B cell (primary cell): Measurements from ENCODE around the gene DCDC2C. TPM values are rescaled to one million over a fixed set of nuclear protein-coding genes. Genes with fewer than 3 reads are reported as not detected.

Experiments
- ATAC-seq: fragments of 200-7000 bp; cut with Tn5 transposase; one replicate; pipeline ENCODE4 v1.10.0; 2021; ENCODE audit warnings: low read depth, mild to moderate bottlenecking, moderate number of reproducible peaks, moderate library complexity
- CTCF ChIA-PET: fragments of 350-600 bp; sonication (Branson Sonifier 250); formaldehyde crosslinking; loops from one replicate; lab custom pipeline; 2021; ENCODE audit warnings: antibody characterized with exemption, inconsistent platforms; lab: Charles Lee
- POLR2A ChIA-PET: fragments of 350-600 bp; sonication (Branson Sonifier 250); formaldehyde crosslinking; loops from one replicate; lab custom pipeline; 2021; ENCODE audit warnings: antibody characterized with exemption; lab: Charles Lee
- DNase-seq: peaks from one replicate; pipeline ENCODE4 v3.0.0; 2013
- H2AFZ ChIP-seq: 2 replicates; pipeline ENCODE4 v1.6.1; 2012; ENCODE audit warnings: mild to moderate bottlenecking, low read depth, low read length; ENCODE audit not compliant: insufficient read depth, poor library complexity, severe bottlenecking
- H3K27ac ChIP-seq, 2 donors: 1 replicate in 1 of 2; 2 replicates in 1 of 2; pipeline ENCODE4 v1.5.1; 2012 to 2013; ENCODE audit warnings: low read length in 2 of 2, mild to moderate bottlenecking in 2 of 2, moderate library complexity in 1 of 2
- H3K27me3 ChIP-seq, 4 experiments: fragments of 200-600 bp in 1 of 4; sonication (generic) in 1 of 4; replicated peaks in 1 of 4; 1 replicate in 2 of 4; 2 replicates in 2 of 4; pipeline versions ENCODE4 v1.6.1 to v1.7.0; 2013 to 2016; ENCODE audit warnings: low read length in 3 of 4, mild to moderate bottlenecking in 2 of 4, mixed read lengths in 1 of 4, moderate library complexity in 1 of 4; ENCODE audit not compliant: insufficient read depth in 4 of 4, control insufficient read depth in 3 of 4; ENCODE audit errors: control extremely low read depth in 1 of 4
- H3K36me3 ChIP-seq, 2 experiments: replicated peaks in 1 of 2; 1 replicate in 1 of 2; 2 replicates in 1 of 2; pipeline versions ENCODE4 v1.6.1 to v1.7.1; 2013; ENCODE audit warnings: low read length in 1 of 2; ENCODE audit not compliant: insufficient read depth in 2 of 2, control insufficient read depth in 1 of 2; ENCODE audit errors: control extremely low read depth in 1 of 2, extremely low read depth in 1 of 2
- H3K4me1 ChIP-seq, 2 donors: fragments of 200-600 bp in 1 of 2; sonication (generic) in 1 of 2; 1 replicate in 1 of 2; 2 replicates in 1 of 2; pipeline versions ENCODE4 v1.5.1 to v1.6.1; 2013 to 2017; ENCODE audit warnings: low read length in 2 of 2; ENCODE audit not compliant: control insufficient read depth in 2 of 2, insufficient read depth in 2 of 2
- H3K4me2 ChIP-seq: replicated peaks from 2 replicates; pipeline ENCODE3; 2012; ENCODE audit warnings: mild to moderate bottlenecking, low read depth, low read length; ENCODE audit not compliant: poor library complexity, severe bottlenecking
- H3K4me3 ChIP-seq, 5 experiments: fragments of 200-600 bp in 1 of 5; sonication (generic) in 1 of 5; 1 replicate in 3 of 5; 2 replicates in 2 of 5; pipeline versions ENCODE4 v1.5.1 to v1.7.0; 2011 to 2016; ENCODE audit warnings: low read length in 4 of 5, mild to moderate bottlenecking in 4 of 5, low read depth in 2 of 5, control low read depth in 1 of 5, moderate library complexity in 1 of 5; ENCODE audit not compliant: insufficient read depth in 1 of 5; ENCODE audit errors: control extremely low read depth in 1 of 5, extremely low read depth in 1 of 5
- H3K79me2 ChIP-seq: fragments of 200-600 bp; sonication (generic); one replicate; pipeline ENCODE4 v1.6.0; 2016; ENCODE audit warnings: low read length; ENCODE audit not compliant: control insufficient read depth, insufficient read depth
- H3K9ac ChIP-seq: fragments of 200-600 bp; sonication (generic); 2 replicates; pipeline ENCODE4 v1.6.1; 2017; ENCODE audit warnings: mild to moderate bottlenecking, low read length, moderate library complexity
- H3K9me3 ChIP-seq, 3 donors: one replicate each; pipeline versions ENCODE4 v1.6.1 to v1.7.1; 2013; ENCODE audit warnings: low read length in 2 of 3; ENCODE audit not compliant: control insufficient read depth in 2 of 3, insufficient read depth in 1 of 3; ENCODE audit errors: control extremely low read depth in 1 of 3
- H4K20me1 ChIP-seq: 2 replicates; pipeline ENCODE4 v1.6.0; 2012; ENCODE audit warnings: mild to moderate bottlenecking, low read length; ENCODE audit not compliant: insufficient read depth, control insufficient read depth, poor library complexity, severe bottlenecking
- H3K27ac Mint-ChIP-seq: one replicate; pipeline ENCODE4 v1.8.0; 2021; ENCODE audit warnings: mixed read lengths
- H3K27me3 Mint-ChIP-seq: one replicate; pipeline ENCODE4 v1.8.0; 2021; ENCODE audit warnings: mixed read lengths
- H3K4me1 Mint-ChIP-seq: one replicate; pipeline ENCODE4 v1.8.0; 2021; ENCODE audit warnings: mixed read lengths
- H3K4me3 Mint-ChIP-seq: one replicate; pipeline ENCODE4 v1.8.0; 2021; ENCODE audit warnings: mixed read lengths
- H3K9me3 Mint-ChIP-seq: one replicate; pipeline ENCODE4 v1.8.0; 2022; ENCODE audit warnings: mixed read lengths; ENCODE audit not compliant: insufficient read depth
- CTCF ChIP-seq: fragments of 200-600 bp; IDR thresholded peaks from one replicate; pipeline ENCODE4 v1.8.0; 2022; ENCODE audit warnings: antibody characterized with exemption, mild to moderate bottlenecking
- EZH2 ChIP-seq: IDR thresholded peaks from 2 replicates; pipeline ENCODE4 v1.6.1; 2012; ENCODE audit warnings: borderline replicate concordance, low read depth, mild to moderate bottlenecking, moderate library complexity, low read length; ENCODE audit not compliant: insufficient read depth, poor library complexity, severe bottlenecking
- WGBS: methylation state at CpG from one replicate; pipeline ENCODE4 v1.1.5; 2013; ENCODE audit warnings: missing lambda C conversion rate; ENCODE audit not compliant: insufficient coverage; 5-methylcytosine and 5-hydroxymethylcytosine counted together
- intact Hi-C: fragments of 100-400 bp; cut with micrococcal nuclease; formaldehyde crosslinking; loops from one replicate; pipeline ENCODE4 v1.10.0; 2022
- polyA plus RNA-seq: library from polyadenylated mRNA; depleted of rRNA; stranded (reverse); fragments of >200 nt; gene quantifications from 2 replicates; pipeline ENCODE4 v1.2.3, GENCODE V29; 2012
- total RNA-seq, 2 donors: library from RNA; stranded (reverse); fragments of 120-200 nt in 1 of 2; gene quantifications; 1 replicate in 1 of 2; 2 replicates in 1 of 2; pipeline versions ENCODE4 v1.2.3 to v1.2.4, GENCODE V29; 2013 to 2022

DCDC2C gene
- total and polyA plus RNA-seq, 2 donors (not counting 1 experiment from before 2014, with no cell fraction given): not detected

- DNase-seq: no peak
- CTCF ChIA-PET: no interaction called here
Measured at GRCh38 chr2:3665886-3666612, 37.3 kb upstream of the DCDC2C start.

More at GRCh38 chr2:3665886-3666612, 37.3 kb upstream of the DCDC2C start:
- TF ChIP-seq EZH2 (no peak), CTCF (no peak)
- H3K9me3 ChIP-seq: no peaks in the 10 kb centered on the region
- H3K4me2 ChIP-seq: no peak overlapping the region
- H3K9ac ChIP-seq: no peak overlapping the region
- no peak overlapping the region for H3K27ac ChIP-seq
- Mint-ChIP-seq H3K4me3 (no peak overlapping the region), H3K27ac (no peak overlapping the region), H3K9me3 (no peaks in the 10 kb centered on the region), H3K27me3 (peaks cover 8% of the 10 kb centered on the region), H3K4me1 (peaks cover 9% of the 10 kb centered on the region)
- H3K4me3 ChIP-seq: no peak overlapping the region
- 92% methylated on average over 12 of the region's 16 CpGs for WGBS
- H2AFZ ChIP-seq: no peak overlapping the region
- no peaks in the 10 kb centered on the region for H3K79me2 ChIP-seq
- no peaks in the 10 kb centered on the region for H3K27me3 ChIP-seq
- H4K20me1 ChIP-seq: no peaks in the 10 kb centered on the region
- intact Hi-C loops: no loop called here
- no peaks in the 10 kb centered on the region for H3K36me3 ChIP-seq
- H3K4me1 ChIP-seq: no peaks in the 10 kb centered on the region
- no peak for ATAC-seq
- POLR2A ChIA-PET: no interaction called here
